Smooth muscle cell (in vitro differentiated cells): Measurements from ENCODE around the gene MYZAP. TPM values are rescaled to one million over a fixed set of nuclear protein-coding genes. Genes with fewer than 3 reads are reported as not detected.

ENCODE experiments used
- DNase-seq: peaks from one replicate; lab custom pipeline; 2025; ENCODE audit not compliant: unreplicated experiment; lab: John Stamatoyannopoulos, UW
- H2AFZ ChIP-seq: fragments of 200-600 bp; sonication (generic); 2 replicates; pipeline ENCODE4 v1.6.0; 2016; ENCODE audit warnings: antibody characterized with exemption, low read depth, mild to moderate bottlenecking
- H3F3A ChIP-seq: fragments of 200-600 bp; sonication (generic); 2 replicates; pipeline ENCODE4 v1.6.0; 2017; ENCODE audit warnings: antibody characterized with exemption, low read depth
- H3K27ac ChIP-seq: fragments of 200-600 bp; sonication (generic); 2 replicates; pipeline ENCODE4 v1.5.1; 2016; ENCODE audit warnings: low read depth, mild to moderate bottlenecking
- H3K27me3 ChIP-seq: fragments of 200-600 bp; sonication (generic); 2 replicates; pipeline ENCODE4 v1.6.1; 2016; ENCODE audit warnings: low read depth, mild to moderate bottlenecking
- H3K36me3 ChIP-seq: fragments of 200-600 bp; sonication (generic); 2 replicates; pipeline ENCODE4 v1.5.1; 2016; ENCODE audit warnings: low read depth
- H3K4me1 ChIP-seq: fragments of 200-600 bp; sonication (generic); 2 replicates; pipeline ENCODE4 v1.5.1; 2016; ENCODE audit warnings: low read depth
- H3K4me2 ChIP-seq: fragments of 200-600 bp; sonication (generic); 2 replicates; pipeline ENCODE4 v1.6.0; 2016; ENCODE audit warnings: mild to moderate bottlenecking
- H3K4me3 ChIP-seq: fragments of 200-600 bp; sonication (generic); 2 replicates; pipeline ENCODE4 v1.5.1; 2016; ENCODE audit warnings: mild to moderate bottlenecking
- H3K79me2 ChIP-seq: fragments of 200-600 bp; sonication (generic); 2 replicates; pipeline ENCODE4 v1.6.0; 2016; ENCODE audit warnings: low read depth, mild to moderate bottlenecking
- H3K9ac ChIP-seq: fragments of 200-600 bp; sonication (generic); 2 replicates; pipeline ENCODE4 v1.6.0; 2016; ENCODE audit warnings: low read depth
- H3K9me3 ChIP-seq: fragments of 200-600 bp; sonication (generic); replicated peaks from 2 replicates; pipeline ENCODE4 v1.5.1; 2016; ENCODE audit warnings: low read depth
- H4K20me1 ChIP-seq: fragments of 200-600 bp; sonication (generic); 2 replicates; pipeline ENCODE4 v1.6.0; 2016; ENCODE audit warnings: low read depth
- CTCF ChIP-seq: fragments of 200-600 bp; sonication (generic); IDR thresholded peaks from 2 replicates; pipeline ENCODE4 v1.5.1; 2017; ENCODE audit warnings: borderline replicate concordance, mild to moderate bottlenecking, antibody characterized with exemption; ENCODE audit not compliant: insufficient read depth, poor library complexity, severe bottlenecking
- WGBS: methylation state at CpG from one replicate; pipeline ENCODE4 v1.1.7; 2016; ENCODE audit warnings: low lambda C conversion rate; 5-methylcytosine and 5-hydroxymethylcytosine counted together
- polyA plus RNA-seq: library from polyadenylated mRNA; unstranded; fragments of >200 nt; fragmentation: Nextera tagmentation; extraction: Ambion mirVana; gene quantifications from 2 replicates; pipeline ENCODE4 v1.2.1, GENCODE V29; 2016
- total RNA-seq: library from RNA; depleted of rRNA; stranded (reverse); fragments of >200 nt; gene quantifications from 2 replicates; pipeline ENCODE4 v1.2.3, GENCODE V29; 2014

MYZAP gene
- total and polyA plus RNA-seq, 2 experiments from 2014 or later: 0.09 to 0.65 TPM

- no peak overlapping the region for H3K9ac ChIP-seq
- 93% methylated on average over 8 of the region's 8 CpGs for WGBS
- H3K79me2 ChIP-seq: no peaks in the 10 kb centered on the region
- no peaks in the 10 kb centered on the region for H3K36me3 ChIP-seq
- H3K4me2 ChIP-seq: no peak overlapping the region
- no peaks in the 10 kb centered on the region for H3K9me3 ChIP-seq
- no peak overlapping the region for H2AFZ ChIP-seq
- no peaks in the 10 kb centered on the region for H3K4me1 ChIP-seq
- H3K4me3 ChIP-seq: no peak overlapping the region
- TF ChIP-seq CTCF: no peak
- H3F3A ChIP-seq: no peaks in the 10 kb centered on the region
- no peaks in the 10 kb centered on the region for H4K20me1 ChIP-seq
- no peak overlapping the region for H3K27ac ChIP-seq
- no peaks in the 10 kb centered on the region for H3K27me3 ChIP-seq
- DNase-seq: no peak
Measured at GRCh38 chr15:57596301-57596855, 4.7 kb downstream of the MYZAP start.

- WGBS: 93% methylated on average over 4 of the region's 4 CpGs
- Histone ChIP-seq H4K20me1 (no peaks in the 10 kb centered on the region), H3K36me3 (no peaks in the 10 kb centered on the region), H3K9me3 (no peaks in the 10 kb centered on the region), H3K4me3 (no peak overlapping the region), H3F3A (no peaks in the 10 kb centered on the region), H2AFZ (no peak overlapping the region), H3K4me2 (no peak overlapping the region), H3K79me2 (no peaks in the 10 kb centered on the region), H3K27me3 (no peaks in the 10 kb centered on the region), H3K27ac (no peak overlapping the region), H3K9ac (no peak overlapping the region), H3K4me1 (no peaks in the 10 kb centered on the region)
- no peak for TF ChIP-seq CTCF
- no peak for DNase-seq
Measured at GRCh38 chr15:57596978-57597377, 5.3 kb downstream of the MYZAP start.

GRCh38 chr15:57597431-57597830 is 5.7 kb downstream of the MYZAP start:
- Histone ChIP-seq H3K79me2 (no peaks in the 10 kb centered on the region), H3K9me3 (no peaks in the 10 kb centered on the region), H3K4me3 (no peak overlapping the region), H3K27ac (no peak overlapping the region), H3K4me1 (no peaks in the 10 kb centered on the region), H3K36me3 (no peaks in the 10 kb centered on the region), H3K9ac (no peak overlapping the region), H3F3A (no peaks in the 10 kb centered on the region), H3K4me2 (no peak overlapping the region), H3K27me3 (no peaks in the 10 kb centered on the region), H2AFZ (no peak overlapping the region), H4K20me1 (no peaks in the 10 kb centered on the region)
- 88% methylated on average over 3 of the region's 3 CpGs for WGBS
- no peak for TF ChIP-seq CTCF
- DNase-seq: no peak

GRCh38 chr15:57598346-57598745 is 6.6 kb downstream of the MYZAP start:
- TF ChIP-seq CTCF: no peak
- WGBS: 95% methylated on average over 5 of the region's 5 CpGs
- Histone ChIP-seq H3K36me3 (no peaks in the 10 kb centered on the region), H3K9me3 (no peaks in the 10 kb centered on the region), H4K20me1 (no peaks in the 10 kb centered on the region), H3F3A (no peaks in the 10 kb centered on the region), H3K9ac (no peak overlapping the region), H3K4me2 (no peak overlapping the region), H3K79me2 (no peaks in the 10 kb centered on the region), H3K4me3 (no peak overlapping the region), H3K4me1 (no peaks in the 10 kb centered on the region), H3K27ac (no peak overlapping the region), H2AFZ (no peak overlapping the region), H3K27me3 (no peaks in the 10 kb centered on the region)
- no peak for DNase-seq
